Smooth muscle cell (in vitro differentiated cells): ENCODE data around the gene RABL2B. TPM values are rescaled to one million over a fixed set of nuclear protein-coding genes. Genes with fewer than 3 reads are reported as not detected.

Experiments used
- DNase-seq: peaks from one replicate; lab custom pipeline; 2025; ENCODE audit not compliant: unreplicated experiment; lab: John Stamatoyannopoulos, UW
- H2AFZ ChIP-seq: fragments of 200-600 bp; sonication (generic); 2 replicates; pipeline ENCODE4 v1.6.0; 2016; ENCODE audit warnings: antibody characterized with exemption, low read depth, mild to moderate bottlenecking
- H3F3A ChIP-seq: fragments of 200-600 bp; sonication (generic); 2 replicates; pipeline ENCODE4 v1.6.0; 2017; ENCODE audit warnings: antibody characterized with exemption, low read depth
- H3K27ac ChIP-seq: fragments of 200-600 bp; sonication (generic); 2 replicates; pipeline ENCODE4 v1.5.1; 2016; ENCODE audit warnings: low read depth, mild to moderate bottlenecking
- H3K27me3 ChIP-seq: fragments of 200-600 bp; sonication (generic); 2 replicates; pipeline ENCODE4 v1.6.1; 2016; ENCODE audit warnings: low read depth, mild to moderate bottlenecking
- H3K36me3 ChIP-seq: fragments of 200-600 bp; sonication (generic); 2 replicates; pipeline ENCODE4 v1.5.1; 2016; ENCODE audit warnings: low read depth
- H3K4me1 ChIP-seq: fragments of 200-600 bp; sonication (generic); 2 replicates; pipeline ENCODE4 v1.5.1; 2016; ENCODE audit warnings: low read depth
- H3K4me2 ChIP-seq: fragments of 200-600 bp; sonication (generic); 2 replicates; pipeline ENCODE4 v1.6.0; 2016; ENCODE audit warnings: mild to moderate bottlenecking
- H3K4me3 ChIP-seq: fragments of 200-600 bp; sonication (generic); 2 replicates; pipeline ENCODE4 v1.5.1; 2016; ENCODE audit warnings: mild to moderate bottlenecking
- H3K79me2 ChIP-seq: fragments of 200-600 bp; sonication (generic); 2 replicates; pipeline ENCODE4 v1.6.0; 2016; ENCODE audit warnings: low read depth, mild to moderate bottlenecking
- H3K9ac ChIP-seq: fragments of 200-600 bp; sonication (generic); 2 replicates; pipeline ENCODE4 v1.6.0; 2016; ENCODE audit warnings: low read depth
- H3K9me3 ChIP-seq: fragments of 200-600 bp; sonication (generic); replicated peaks from 2 replicates; pipeline ENCODE4 v1.5.1; 2016; ENCODE audit warnings: low read depth
- H4K20me1 ChIP-seq: fragments of 200-600 bp; sonication (generic); 2 replicates; pipeline ENCODE4 v1.6.0; 2016; ENCODE audit warnings: low read depth
- CTCF ChIP-seq: fragments of 200-600 bp; sonication (generic); IDR thresholded peaks from 2 replicates; pipeline ENCODE4 v1.5.1; 2017; ENCODE audit warnings: borderline replicate concordance, mild to moderate bottlenecking, antibody characterized with exemption; ENCODE audit not compliant: insufficient read depth, poor library complexity, severe bottlenecking
- WGBS: methylation state at CpG from one replicate; pipeline ENCODE4 v1.1.7; 2016; ENCODE audit warnings: low lambda C conversion rate; 5-methylcytosine and 5-hydroxymethylcytosine counted together
- polyA plus RNA-seq: library from polyadenylated mRNA; unstranded; fragments of >200 nt; fragmentation: Nextera tagmentation; extraction: Ambion mirVana; gene quantifications from 2 replicates; pipeline ENCODE4 v1.2.1, GENCODE V29; 2016
- total RNA-seq: library from RNA; depleted of rRNA; stranded (reverse); fragments of >200 nt; gene quantifications from 2 replicates; pipeline ENCODE4 v1.2.3, GENCODE V29; 2014

Gene RABL2B
- total and polyA plus RNA-seq, 2 experiments from 2014 or later: 12.5 to 17.4 TPM

GRCh38 chr22:50739279-50739691 lies 44.2 kb downstream of the RABL2B start:
- no peak overlapping the region for H2AFZ ChIP-seq
- peaks cover 40% of the 10 kb centered on the region for H3K27me3 ChIP-seq
- H3K36me3 ChIP-seq: no peaks in the 10 kb centered on the region
- H3K79me2 ChIP-seq: no peaks in the 10 kb centered on the region
- no peaks in the 10 kb centered on the region for H4K20me1 ChIP-seq
- H3F3A ChIP-seq: no peaks in the 10 kb centered on the region
- 80% methylated on average over 17 of the region's 17 CpGs for WGBS
- no peaks in the 10 kb centered on the region for H3K4me1 ChIP-seq
- H3K4me3 ChIP-seq: no peak overlapping the region
- H3K9ac ChIP-seq: no peak overlapping the region
- no peak overlapping the region for H3K4me2 ChIP-seq
- H3K27ac ChIP-seq: no peak overlapping the region
- TF ChIP-seq CTCF: no peak
- no peaks in the 10 kb centered on the region for H3K9me3 ChIP-seq
- DNase-seq: no peak

DNA sequence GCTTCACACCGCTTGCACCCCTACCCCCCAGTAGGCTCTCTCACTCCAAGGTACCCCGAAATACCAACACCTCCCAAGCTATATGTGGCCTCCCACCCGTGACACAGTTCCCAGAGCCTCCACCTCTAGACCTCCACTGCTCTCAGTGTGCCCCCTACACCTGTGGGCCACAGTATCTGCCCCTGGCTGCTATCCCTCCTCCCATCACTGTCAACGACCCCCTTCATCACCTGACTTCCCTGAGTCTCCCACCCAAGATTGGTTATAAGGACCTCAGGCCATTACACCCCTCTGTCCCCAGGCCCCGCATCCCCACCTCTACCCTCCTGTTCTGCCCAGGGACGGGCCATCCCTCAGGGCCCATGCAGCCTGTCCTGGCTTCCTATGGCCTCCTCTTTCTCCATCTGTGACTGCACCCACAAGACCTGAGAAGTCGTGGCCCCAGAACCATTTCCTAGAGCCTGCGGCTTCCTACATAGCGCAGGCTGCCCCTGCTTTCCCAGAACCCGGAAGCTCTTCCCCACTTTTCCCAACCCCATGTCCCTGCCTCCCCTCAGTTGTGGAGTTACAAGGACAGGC lies 44.7 kb downstream of the RABL2B start:
- DNase-seq: no peak
- H3K79me2 ChIP-seq: no peaks in the 10 kb centered on the region
- H3K9ac ChIP-seq: no peak overlapping the region
- H4K20me1 ChIP-seq: no peaks in the 10 kb centered on the region
- H3K9me3 ChIP-seq: no peaks in the 10 kb centered on the region
- H3K36me3 ChIP-seq: no peaks in the 10 kb centered on the region
- H2AFZ ChIP-seq: no peak overlapping the region
- H3K4me1 ChIP-seq: no peaks in the 10 kb centered on the region
- H3F3A ChIP-seq: no peaks in the 10 kb centered on the region
- TF ChIP-seq CTCF: no peak
- peaks cover 40% of the 10 kb centered on the region for H3K27me3 ChIP-seq
- no peak overlapping the region for H3K27ac ChIP-seq
- H3K4me3 ChIP-seq: no peak overlapping the region
- WGBS: 81% methylated on average over 10 of the region's 10 CpGs
- H3K4me2 ChIP-seq: no peak overlapping the region

- no peak within 1 kb of the TSS for H3K9ac ChIP-seq
- no peaks in the 10 kb centered on the region for H4K20me1 ChIP-seq
- H2AFZ ChIP-seq: no peak within 1 kb of the TSS
- no peak within 1 kb of the TSS for H3K4me2 ChIP-seq
- no peaks in the 10 kb centered on the region for H3K4me1 ChIP-seq
- no peak for DNase-seq
- TF ChIP-seq CTCF: no peak
- no peaks in the 10 kb centered on the region for H3F3A ChIP-seq
- no peaks in the 10 kb centered on the region for H3K36me3 ChIP-seq
- H3K4me3 ChIP-seq: no peak within 1 kb of the TSS
- no peaks in the 10 kb centered on the region for H3K79me2 ChIP-seq
- H3K27ac ChIP-seq: no peak within 1 kb of the TSS
- peaks cover 40% of the 10 kb centered on the region for H3K27me3 ChIP-seq
- 80% methylated on average over 13 of the region's 13 CpGs for WGBS
- H3K9me3 ChIP-seq: no peaks in the 10 kb centered on the region
Observed at GRCh38 chr22:50737728-50738648, 45.4 kb downstream of the RABL2B start, which contains the start of gene ACR. Gene ACR, plus strand, starts transcription at chr22:50738204. Its CDS starts 32 bp downstream, at chr22:50738236.
